NT2/D1 (cell line): ENCODE results near the gene SHISAL1.

Source experiments
- DNase-seq: peaks from one replicate; pipeline ENCODE4 v3.0.0-alpha.2; 2011; ENCODE audit warnings: low read depth, low spot score
- H3K27me3 ChIP-seq: 2 replicates; pipeline ENCODE4 v1.6.0; 2011; ENCODE audit warnings: mild to moderate bottlenecking; ENCODE audit not compliant: insufficient read length, insufficient read depth
- H3K36me3 ChIP-seq: 2 replicates; pipeline ENCODE4 v1.6.1; 2011; ENCODE audit warnings: mild to moderate bottlenecking, low read length, mixed read lengths; ENCODE audit not compliant: insufficient read depth, insufficient read length
- H3K4me1 ChIP-seq: 2 replicates; pipeline ENCODE4 v1.5.1; 2011; ENCODE audit not compliant: insufficient read depth, insufficient read length
- H3K4me3 ChIP-seq: 2 replicates; pipeline ENCODE4 v1.5.1; 2011; ENCODE audit warnings: low read depth; ENCODE audit not compliant: insufficient read length
- H3K9ac ChIP-seq: 2 replicates; pipeline ENCODE4 v1.6.0; 2011; ENCODE audit warnings: low read depth; ENCODE audit not compliant: insufficient read length
- H3K9me3 ChIP-seq: 2 replicates; pipeline ENCODE4 v1.5.1; 2011; ENCODE audit warnings: mild to moderate bottlenecking, low read length; ENCODE audit not compliant: insufficient read depth
- SUZ12 ChIP-seq: IDR thresholded peaks from 2 replicates; pipeline ENCODE4 v1.6.1; 2011; ENCODE audit not compliant: insufficient read length, insufficient read depth; ENCODE audit errors: extremely low read depth
- YY1 ChIP-seq: IDR thresholded peaks from 2 replicates; pipeline ENCODE4 v1.6.1; 2011; ENCODE audit not compliant: insufficient read length, insufficient read depth
- ZNF274 ChIP-seq: IDR thresholded peaks from 2 replicates; pipeline ENCODE4 v1.6.1; 2011; ENCODE audit warnings: mild to moderate bottlenecking, low read depth, low read length

The SHISAL1 gene

DNA sequence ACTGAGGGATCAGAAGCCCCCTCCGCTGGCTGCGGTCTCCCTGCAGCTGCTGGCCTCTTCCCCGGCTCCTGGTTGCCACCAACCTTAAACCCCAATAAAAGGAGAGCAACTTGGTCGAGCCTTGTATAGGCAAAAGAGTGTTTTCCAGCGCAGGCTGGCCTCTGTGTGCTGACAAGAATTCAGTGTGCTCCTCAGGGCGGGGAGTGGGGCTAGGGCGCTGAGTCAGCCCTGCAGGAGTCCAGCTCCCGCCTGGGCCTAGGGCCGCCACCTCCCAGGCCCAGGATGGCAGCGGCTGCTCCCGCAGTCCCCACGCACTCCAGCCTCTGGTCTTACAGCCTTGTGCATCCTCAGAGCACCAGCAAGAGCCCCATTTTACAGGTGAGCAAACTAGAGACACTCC, at the start of gene SHISAL1:
SHISAL1 (minus strand) TSS at position 186 of the 400 bp plus-strand sequence. CDS start 12,006 bp downstream, outside the sequence.
- Histone ChIP-seq H3K27me3 (no peaks in the 10 kb centered on the region), H3K9me3 (no peaks in the 10 kb centered on the region), H3K4me3 (no peak within 1 kb of the TSS), H3K9ac (peak within 1 kb of the TSS; percentile 56), H3K4me1 (peaks cover 13% of the 10 kb centered on the region), H3K36me3 (no peaks in the 10 kb centered on the region)
- DNase-seq, result no peak
- TF ChIP-seq YY1 (no peak), ZNF274 (no peak), SUZ12 (no peak)

DNA sequence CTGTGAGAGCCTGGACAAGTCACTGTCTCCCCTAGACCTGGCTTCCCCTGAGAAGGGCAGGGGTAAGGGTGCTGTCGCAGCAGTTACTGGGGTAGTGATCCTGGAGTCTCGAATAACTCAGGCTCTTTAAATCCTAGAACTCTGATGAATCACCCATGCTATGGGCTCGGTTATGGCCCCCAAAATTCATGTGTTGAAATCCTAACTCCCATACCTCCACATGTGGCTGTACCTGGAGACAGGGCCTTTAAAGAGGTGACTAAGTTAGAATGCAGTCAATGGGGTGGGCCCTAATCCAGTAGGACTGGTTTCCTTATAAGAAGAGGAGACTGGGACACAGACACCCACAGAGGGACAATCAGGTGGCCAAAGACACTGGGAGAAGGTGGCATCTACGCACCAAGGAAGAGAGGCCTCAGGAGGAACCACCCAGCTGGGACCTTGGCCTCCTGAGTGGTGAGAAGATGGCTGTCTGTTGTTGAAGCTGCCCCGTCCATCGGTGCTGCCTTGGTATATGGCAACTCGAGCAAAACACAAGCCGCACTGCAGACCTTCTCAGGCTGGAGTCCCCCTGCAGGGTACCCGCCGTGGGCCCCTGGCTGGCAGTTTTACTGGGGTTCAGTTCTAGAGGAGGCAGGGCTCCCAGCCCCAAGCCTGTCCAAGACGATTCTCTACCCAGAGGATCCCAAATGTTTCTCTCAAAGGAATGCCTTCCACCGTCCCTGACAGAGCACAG, 48.8 kb upstream of the SHISAL1 start:
- DNase-seq, result no peak
- Histone ChIP-seq H3K27me3 (no peaks in the 10 kb centered on the region), H3K4me3 (no peak overlapping the region), H3K9me3 (peaks cover 5% of the 10 kb centered on the region; the same call in 1 of the 2 replicates), H3K4me1 (peaks cover 5% of the 10 kb centered on the region), H3K36me3 (no peaks in the 10 kb centered on the region), H3K9ac (no peak overlapping the region)
- TF ChIP-seq ZNF274 (no peak), SUZ12 (no peak), YY1 (no peak)

DNA sequence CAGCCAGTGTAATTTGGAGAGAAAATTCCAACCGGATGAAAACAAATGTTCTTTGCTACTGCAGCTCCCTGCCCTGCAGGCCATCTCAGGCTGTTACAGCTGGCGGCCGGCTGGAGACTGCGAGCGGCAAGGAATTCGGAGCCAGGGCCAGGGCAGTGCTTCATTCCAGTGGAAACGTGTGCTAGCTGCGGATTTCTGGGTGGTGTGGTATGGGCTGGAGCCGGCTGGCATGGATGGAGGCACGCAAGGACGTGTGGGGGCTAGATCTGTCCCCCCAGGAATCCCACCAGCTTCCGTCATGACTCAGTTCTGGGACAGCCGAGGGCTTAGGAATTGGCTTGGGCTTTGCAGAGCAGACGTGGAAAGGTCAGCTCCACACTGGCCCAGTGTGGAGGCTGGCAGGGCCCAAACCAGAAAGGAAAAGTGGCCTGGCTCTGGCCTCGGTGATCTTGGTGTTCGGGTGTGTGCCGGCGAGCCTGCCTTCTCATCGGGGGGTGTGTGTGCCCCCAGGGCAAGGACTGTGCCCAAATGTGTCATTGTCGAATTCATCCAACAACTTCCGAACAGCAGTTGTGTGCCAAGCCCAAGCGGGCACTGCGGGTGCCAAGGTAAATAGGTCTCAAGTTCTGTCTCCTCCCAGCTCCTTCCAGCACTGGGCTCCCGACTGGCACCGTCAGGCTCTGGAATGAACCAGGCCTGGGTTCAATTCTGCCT, 48.1 kb upstream of the SHISAL1 start:
- TF ChIP-seq SUZ12 (no peak), ZNF274 (no peak), YY1 (no peak)
- H3K4me3 ChIP-seq, result no peak overlapping the region
- no peaks in the 10 kb centered on the region for H3K27me3 ChIP-seq
- no peaks in the 10 kb centered on the region for H3K36me3 ChIP-seq
- DNase-seq, result no peak
- peaks cover 5% of the 10 kb centered on the region for H3K4me1 ChIP-seq
- peaks cover 5% of the 10 kb centered on the region; the same call in 1 of the 2 replicates for H3K9me3 ChIP-seq
- H3K9ac ChIP-seq, result peak overlapping the region; percentile 50

DNA sequence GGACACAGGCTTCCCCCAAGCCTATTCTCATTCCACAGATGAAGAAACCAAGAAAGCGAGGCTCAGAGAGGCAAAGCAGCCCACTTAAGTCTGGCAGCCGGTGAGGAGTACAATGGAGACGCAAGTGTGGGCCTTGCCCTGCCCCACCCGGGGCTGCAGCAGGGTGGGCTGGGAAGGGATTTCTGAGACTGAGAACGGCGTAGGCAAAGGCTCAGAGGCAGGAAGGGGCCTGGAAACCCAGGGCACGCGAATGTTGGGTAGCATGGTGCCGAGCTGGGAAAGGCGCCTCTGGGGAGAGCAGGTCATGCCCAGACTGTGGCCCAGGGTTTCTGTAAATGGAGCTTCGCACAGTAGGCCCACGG, 47.5 kb upstream of the SHISAL1 start:
- no peak for TF ChIP-seq YY1
- TF ChIP-seq SUZ12, result no peak
- no peak for TF ChIP-seq ZNF274
- Histone ChIP-seq H3K36me3 (no peaks in the 10 kb centered on the region), H3K27me3 (no peaks in the 10 kb centered on the region), H3K4me3 (no peak overlapping the region), H3K9ac (no peak overlapping the region), H3K9me3 (peaks cover 5% of the 10 kb centered on the region; the same call in 1 of the 2 replicates), H3K4me1 (peaks cover 5% of the 10 kb centered on the region)
- DNase-seq, result no peak

- DNase-seq, result no peak
- no peak overlapping the region for H3K9ac ChIP-seq
Observed at GRCh38 chr22:44359496-44360110, 46.9 kb upstream of the SHISAL1 start.

DNA sequence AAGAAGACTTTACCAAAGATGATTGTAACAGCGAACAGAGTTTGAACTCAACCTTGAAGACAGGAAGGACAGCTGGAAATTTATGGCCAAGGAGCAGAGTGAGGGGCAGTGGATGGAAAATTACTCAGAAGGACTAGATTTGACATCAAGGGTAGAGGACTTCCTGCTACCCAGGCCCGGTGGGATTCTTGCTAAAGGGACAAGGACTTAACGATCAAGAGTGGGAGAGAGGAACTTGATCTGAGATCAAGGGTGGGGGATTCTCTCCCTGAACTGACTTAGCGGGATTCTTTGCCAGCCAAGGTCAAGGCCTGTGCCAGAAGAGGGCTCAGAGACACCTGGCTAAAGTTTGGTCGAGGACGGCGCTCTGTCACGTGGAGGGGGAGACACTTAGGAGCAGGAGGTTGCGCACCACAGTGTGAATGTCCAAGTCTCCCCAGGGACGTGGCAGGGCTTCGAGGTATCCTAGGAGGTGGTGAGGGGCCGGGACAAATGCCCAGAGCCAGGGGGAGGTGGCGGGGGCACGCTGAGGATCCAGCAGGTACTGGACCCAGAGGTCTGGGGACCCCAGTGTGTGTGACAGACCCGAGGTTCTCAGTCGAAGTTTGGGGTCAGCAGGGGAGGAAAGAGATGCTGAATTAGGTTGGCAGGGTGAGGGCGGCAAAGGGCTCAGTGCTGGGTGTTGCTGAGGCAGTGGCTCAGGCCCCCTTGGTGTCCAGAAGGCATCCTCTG, 46.1 kb upstream of the SHISAL1 start:
- H3K4me1 ChIP-seq, result peaks cover 3% of the 10 kb centered on the region
- no peak for DNase-seq
- H3K9ac ChIP-seq, result no peak overlapping the region
- TF ChIP-seq ZNF274 (no peak), SUZ12 (no peak), YY1 (no peak)
- no peaks in the 10 kb centered on the region for H3K36me3 ChIP-seq
- no peak overlapping the region for H3K4me3 ChIP-seq
- peaks cover 5% of the 10 kb centered on the region; the same call in 1 of the 2 replicates for H3K9me3 ChIP-seq
- H3K27me3 ChIP-seq, result no peaks in the 10 kb centered on the region

More at GRCh38 chr22:44359496-44360110, 46.9 kb upstream of the SHISAL1 start:
- Histone ChIP-seq H3K27me3 (no peaks in the 10 kb centered on the region), H3K4me3 (no peak overlapping the region), H3K9me3 (peaks cover 5% of the 10 kb centered on the region; the same call in 1 of the 2 replicates), H3K36me3 (no peaks in the 10 kb centered on the region), H3K4me1 (peaks cover 3% of the 10 kb centered on the region)
- TF ChIP-seq ZNF274, result no peak
- TF ChIP-seq YY1, result no peak
- no peak for TF ChIP-seq SUZ12
